GM18867 (cell line): ENCODE data around the gene MFN2.

ENCODE experiments used
- ATAC-seq: cut with Tn5 transposase; IDR thresholded peaks from one replicate; pipeline ENCODE4 v1.9.1; 2021; ENCODE audit warnings: mild to moderate bottlenecking, moderate library complexity; ENCODE audit not compliant: unreplicated experiment

MFN2 gene

DNA sequence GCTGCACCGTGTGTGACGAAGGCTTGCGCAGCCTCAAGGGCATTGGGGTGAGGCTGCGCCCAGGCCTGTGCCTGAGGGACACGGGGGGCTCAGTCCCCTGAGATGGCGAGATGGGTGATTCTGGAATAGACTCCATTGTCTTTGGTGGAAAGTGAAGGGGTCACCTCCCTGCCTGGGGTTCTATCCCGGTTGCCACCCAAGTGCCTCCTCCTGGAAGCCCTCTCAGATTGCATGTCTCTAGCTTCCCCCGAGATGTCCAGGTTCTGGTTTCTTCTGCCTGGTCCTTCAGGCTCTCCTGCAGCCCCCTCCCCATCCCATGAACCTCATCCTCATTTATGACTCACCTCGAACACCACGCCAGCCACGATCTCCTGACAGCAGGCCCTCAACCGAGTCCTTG lies 22.3 kb upstream of the MFN2 start:
- ATAC-seq: no peak

DNA sequence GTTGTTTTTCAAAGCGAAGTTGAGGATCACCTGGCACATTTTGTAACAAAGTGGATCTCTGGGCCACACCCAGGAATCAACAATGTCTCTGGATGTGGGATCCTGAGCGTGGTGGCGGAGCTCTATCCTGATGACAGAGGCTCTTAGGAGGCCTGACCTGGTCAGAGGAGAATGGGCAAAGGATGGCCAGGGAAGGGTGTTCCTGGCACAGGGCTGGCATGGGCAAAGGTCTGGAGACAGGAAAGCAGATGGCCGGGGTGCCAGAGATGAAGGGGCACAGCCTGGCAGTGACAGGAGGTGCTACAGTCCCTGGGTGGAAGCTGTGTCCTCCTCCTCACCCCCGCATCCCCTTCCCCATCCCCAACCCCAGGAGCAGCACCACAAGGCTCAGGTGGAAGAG lies 20.0 kb upstream of the MFN2 start:
- no peak for ATAC-seq

DNA sequence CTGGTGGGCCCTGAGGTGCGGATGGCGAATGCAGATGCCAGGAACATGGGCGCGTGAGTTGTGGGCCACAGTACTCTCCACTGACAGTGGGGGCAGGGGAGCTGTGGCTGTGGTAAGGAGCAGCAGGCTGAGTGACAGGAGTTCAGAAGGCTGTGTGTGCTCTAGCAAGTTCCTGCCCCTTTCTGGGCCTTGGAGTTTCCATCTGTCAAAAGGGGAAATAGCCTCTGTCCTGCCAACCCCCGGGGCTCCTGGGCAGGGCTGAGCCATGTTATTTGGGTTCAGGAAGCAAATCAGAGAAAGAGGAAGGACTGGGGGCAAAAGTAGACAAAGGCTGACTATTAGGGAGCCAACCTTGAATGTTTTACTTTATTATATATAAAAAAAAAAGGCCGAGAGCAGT lies 19.5 kb upstream of the MFN2 start:
- no peak for ATAC-seq

DNA sequence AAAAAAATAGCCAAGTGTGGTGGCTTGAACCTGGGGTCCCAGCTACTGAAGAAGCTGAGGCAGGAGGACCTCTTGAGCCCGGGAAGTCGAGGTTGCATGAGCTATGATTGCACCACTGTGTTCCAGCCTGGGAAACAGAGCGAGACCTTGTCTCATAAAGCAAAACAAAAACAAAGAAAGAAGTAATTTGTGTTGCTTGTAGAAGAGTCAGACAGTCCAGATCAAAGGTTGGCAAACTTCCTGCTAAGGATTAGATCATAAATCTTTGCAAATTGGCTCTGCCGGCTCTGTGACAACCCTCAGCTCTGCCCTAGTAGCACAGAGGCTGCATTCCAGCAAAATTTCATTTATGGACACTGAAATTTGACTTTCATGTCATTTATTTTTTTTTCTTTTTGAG lies 19.0 kb upstream of the MFN2 start:
- no peak for ATAC-seq

DNA sequence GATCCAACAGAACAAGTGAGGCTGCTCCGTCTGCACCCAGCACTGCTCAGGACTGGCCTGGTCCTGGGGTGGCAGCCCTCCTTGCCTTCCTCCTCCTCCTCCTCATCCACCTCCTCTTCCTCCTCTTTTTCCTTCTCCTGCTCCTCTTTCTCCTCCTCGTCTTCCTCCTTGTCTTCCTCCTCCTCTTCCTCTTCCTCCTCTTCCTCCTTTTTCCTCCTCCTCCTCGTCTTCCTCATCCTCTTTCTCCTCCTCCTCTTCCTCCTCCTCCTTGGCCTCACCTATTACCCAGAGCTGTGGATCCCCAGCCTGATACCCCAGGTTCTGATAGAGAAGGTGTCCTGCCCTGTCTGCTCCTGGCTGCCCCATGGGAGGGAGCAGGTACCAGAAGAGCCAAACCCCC lies 16.6 kb upstream of the MFN2 start:
- ATAC-seq: no peak

DNA sequence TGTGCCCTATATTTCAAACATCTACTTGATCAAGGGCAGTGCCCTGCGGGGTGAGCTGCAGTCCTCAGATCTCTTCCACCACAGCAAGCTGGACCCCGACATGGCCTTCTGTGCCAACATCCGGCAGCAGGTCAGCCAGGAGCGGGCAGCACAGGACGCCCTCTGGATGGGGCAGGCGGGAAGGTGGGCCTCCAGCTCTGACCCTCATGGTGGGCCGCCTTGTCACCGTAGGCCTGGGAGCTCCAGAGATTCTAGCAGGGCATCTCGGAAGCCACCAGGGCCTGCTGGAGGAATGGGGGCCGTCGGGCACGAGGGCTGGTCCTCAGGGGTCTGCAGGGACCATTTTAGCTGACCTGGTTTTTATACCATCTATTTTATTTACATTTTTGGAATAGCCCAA lies 15.6 kb upstream of the MFN2 start:
- ATAC-seq: no peak

DNA sequence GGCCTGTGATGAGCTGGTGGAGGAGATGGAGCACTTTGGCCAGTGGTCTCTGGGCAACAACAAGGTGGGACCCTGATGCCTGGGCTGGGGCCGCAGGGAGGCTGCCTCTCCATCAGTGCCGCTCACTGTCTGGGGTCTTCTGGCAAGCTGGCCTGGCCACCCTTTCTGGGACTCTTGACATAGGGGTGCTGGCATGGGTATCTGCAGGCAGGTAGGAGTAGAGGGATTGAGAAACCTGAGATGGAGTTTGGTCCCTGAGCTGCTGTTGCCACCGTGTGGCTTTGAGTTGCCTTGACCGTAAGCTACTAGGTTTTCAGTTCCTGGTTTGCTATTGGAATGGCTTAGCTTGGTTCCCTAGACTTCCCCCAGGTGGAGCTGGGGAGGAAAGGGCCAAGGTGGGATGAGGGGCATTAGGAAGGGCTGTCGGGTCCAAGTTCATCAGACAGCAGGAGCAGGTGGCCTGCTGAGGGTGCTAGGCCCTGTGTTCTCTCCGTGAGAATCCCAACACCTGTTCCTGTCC lies 13.2 kb upstream of the MFN2 start:
- ATAC-seq: no peak

DNA sequence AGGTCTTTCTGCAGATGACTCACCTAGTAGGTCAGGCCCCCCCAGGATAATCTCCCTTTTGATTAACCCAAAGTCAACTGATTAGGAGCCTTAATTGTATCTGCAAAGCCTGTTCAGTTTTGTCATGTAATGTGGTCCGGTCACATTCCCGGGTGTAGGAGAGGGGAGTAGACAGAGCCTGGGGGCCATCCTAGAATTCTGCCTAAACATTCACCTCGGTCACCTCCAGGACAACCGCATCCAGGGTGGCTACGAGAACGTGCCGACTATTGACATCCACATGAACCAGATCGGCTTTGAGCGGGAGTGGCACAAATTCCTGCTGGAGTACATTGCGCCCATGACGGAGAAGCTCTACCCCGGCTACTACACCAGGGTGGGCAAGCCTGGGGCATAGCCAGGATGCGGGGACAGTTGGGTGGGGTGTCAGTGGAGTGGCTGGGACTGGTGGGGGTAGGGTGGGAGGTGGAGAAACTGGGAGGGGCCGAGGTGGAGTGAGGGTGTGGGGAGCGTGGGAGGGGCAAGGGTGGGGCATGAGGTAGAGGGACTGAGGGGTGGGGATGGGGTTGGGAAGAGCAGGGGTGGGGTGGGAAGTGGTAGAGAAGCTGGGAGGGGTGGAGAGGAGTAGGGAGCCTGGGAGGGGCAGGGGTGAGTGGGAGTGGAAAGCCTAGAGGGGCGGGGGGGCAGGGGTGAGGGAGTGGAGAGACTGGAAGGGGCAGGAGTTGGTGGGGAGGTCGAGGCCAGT lies 9.6 kb upstream of the MFN2 start:
- no peak for ATAC-seq

DNA sequence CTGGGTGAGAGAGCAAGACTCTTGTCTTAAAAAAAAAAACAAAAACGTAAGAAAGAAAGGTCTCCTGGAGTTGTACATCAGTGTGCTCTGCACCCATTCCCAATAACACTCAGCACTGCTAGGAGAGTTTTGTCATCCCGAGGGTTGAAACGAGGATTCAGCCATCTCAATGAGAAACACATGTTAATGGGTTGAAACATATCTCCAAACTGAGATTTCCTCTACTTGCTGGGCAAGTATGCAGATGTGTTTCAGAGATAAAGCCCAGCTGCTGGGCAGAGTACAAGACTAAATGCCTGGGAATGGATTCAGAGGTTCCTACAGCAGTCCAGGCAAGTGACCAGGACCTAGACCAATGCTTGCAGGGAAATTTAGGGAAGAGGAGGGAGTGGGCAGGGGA lies 2.6 kb upstream of the MFN2 start:
- ATAC-seq: no peak

DNA sequence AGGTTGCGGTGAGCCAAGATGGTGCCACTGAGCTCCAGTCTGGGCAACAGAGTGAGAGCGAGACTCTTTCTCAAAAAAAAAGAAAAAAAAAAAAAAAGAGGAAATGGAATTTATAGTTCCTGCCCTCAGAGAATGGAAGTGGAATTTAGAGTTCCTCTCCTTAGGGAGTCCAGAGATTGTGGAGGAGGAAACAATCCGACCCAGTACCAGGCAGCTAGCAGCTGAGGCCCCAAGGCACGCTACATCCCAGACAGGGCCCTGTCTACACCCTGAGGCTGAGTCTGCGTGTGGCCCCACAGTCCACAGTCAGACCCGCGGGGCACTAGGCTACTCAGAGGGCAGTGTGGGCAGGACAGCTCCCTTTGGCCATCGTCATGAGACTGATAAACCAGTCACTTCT lies 1.9 kb upstream of the MFN2 start:
- no peak for ATAC-seq

DNA sequence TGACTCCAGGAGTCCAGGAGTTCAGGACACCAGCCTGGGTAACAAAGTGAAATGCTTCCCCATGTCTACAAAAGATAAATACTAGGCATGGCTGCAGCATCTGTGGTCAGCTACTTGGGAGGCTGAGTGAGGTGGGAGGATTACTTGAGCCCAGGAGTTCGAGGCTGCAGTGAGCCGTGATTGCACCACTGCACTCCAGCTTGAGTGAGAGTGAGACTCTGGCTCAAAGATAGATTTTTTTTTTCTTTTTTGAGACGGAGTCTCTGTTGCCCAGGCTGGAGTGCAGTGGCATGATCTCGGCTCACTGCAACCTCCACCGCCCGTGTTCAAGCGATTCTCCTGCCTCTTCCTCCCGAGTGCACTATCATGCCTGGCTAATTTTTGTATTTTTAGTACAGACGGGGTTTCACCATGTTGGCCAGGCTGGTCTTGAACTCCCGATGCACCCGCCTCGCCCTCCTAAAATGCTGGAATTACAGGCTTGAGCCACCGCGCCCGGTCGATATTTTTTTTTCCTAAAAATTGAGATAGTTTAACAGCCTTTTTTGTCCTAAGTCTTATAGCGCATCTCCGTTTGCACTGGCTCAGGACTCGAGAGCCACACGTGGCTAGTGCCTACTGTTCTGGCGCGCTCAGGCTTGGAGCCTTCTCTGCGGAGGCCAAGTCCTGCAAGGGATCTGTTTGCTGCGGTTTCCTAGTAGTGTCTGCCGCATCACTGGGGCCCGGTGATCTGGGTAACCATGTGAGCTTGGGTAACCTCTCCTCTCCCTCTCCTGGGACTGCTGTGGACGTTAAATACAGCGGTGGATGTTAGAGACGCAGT lies 1.0 kb upstream of the MFN2 start:
- no peak for ATAC-seq

DNA sequence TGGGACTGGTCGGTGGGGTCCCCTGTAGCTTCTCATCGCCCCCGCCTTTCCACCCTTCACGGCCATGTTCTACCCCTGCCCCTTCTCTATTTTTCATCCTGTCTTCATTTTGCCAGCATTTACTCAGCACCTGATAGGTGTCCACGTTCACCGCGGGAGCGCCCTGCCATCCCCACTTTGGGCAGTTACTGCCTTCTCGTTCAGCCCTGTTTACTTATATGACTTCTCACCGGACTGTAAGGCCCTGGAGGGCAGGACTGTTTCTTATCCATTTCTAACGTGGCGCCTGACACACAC lies 380 bp downstream of the MFN2 start:
- ATAC-seq: no peak

DNA sequence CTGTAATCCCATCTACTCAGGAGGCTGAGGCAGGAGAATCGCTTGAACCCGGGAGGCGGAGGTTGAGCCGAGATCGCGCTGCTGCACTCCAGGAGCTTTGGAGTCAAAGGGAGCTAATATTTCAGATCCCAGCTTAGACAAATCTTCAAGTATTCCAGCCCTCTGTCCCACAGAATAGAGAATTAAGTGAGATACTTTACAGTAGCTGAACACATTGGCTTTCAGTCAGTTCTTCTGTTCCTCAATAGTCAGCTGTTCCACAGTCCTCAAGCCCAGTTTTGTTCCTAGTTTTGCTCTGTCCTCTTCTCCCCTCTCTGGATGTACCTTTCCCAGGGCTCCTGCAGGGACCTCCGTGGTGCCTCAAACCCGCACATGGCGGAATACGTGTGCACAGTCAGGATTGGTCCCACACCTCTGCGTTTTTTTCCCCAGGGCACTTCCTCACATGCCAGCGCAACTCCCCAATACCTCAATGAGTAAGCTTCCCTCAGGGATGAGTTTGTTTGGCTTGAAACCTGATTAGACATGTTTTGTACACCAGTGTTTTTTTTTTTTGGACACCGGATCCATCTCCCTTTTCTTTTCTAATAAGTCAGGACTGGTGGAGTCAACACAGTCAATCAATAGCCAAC lies 1.2 kb downstream of the MFN2 start:
- ATAC-seq: no peak

DNA sequence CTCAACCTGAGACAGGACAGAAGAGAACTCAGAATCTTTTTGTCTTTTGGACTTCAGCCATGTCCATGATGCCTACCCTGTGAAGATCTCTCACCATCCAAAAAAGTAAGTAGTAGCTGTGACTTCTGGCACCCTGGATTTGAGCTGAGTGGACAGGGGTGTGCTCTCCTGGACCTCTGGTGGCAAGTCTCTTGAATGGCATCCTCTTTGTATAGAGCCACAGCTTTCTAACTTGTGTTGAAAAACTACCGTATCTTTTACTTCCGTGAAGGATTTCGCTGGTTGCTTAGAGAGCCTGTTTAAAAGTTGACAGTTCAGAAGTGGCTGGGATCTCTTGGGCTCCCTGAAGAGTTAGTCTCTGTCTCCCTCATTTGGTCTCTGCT lies 1.8 kb downstream of the MFN2 start:
- no peak for ATAC-seq

DNA sequence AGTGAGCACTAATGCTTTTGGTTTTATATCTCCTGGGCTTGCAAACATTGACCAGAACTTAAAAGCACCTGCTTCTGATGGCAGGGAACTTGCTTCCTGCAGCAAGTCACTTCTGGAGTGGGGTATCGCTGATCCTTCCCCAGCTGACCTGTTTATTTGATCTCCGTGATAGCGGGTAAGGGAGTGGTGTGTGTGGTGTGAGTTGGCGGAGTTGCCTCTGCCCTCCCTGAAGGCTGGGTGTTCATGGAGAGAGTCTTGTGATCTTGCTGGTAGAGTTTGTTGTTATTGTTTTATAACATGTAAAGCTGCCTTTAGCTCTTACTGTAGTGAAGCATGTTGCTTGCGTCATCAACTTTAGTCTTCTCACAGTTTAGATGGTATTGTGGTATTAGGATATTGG lies 3.9 kb downstream of the MFN2 start:
- ATAC-seq: no peak

DNA sequence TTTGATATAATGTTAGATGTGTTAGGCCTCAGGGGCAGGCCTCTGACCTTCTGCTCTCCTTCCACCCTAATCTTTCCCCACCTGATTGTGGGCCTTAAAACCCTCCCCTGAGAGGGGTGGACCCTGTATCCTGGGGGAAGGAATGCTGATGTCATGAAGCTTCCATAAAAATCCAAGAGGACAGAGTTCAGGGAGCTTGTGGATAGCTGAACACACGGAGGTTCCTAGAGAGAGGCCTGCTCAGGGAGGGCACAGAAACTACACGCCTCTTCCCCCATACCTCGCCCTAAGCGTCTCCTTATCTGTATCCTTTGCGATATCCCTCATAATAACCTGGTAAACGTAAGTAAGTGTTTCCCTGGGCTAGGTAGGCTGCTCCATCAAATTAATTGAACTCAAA lies 4.3 kb downstream of the MFN2 start:
- ATAC-seq: no peak

DNA sequence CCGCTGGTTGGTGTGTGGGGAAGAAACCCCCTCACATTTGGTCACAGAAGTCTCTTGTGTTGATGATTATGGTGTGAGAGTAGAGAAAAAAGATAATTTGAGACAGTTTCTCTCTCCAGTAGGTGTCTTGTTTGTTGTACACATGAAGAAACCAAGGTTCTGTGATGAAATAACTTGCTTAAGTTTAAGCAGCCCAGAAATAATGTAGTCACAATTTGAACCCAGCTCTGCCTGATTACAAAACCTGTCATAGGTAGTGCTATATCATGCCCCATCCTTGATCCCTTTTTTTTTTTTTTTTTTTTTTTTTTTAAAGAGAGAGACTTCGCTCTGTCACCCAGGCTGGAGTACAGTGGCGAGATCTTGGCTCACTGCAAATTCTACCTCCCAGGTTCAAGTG lies 4.9 kb downstream of the MFN2 start:
- no peak for ATAC-seq

DNA sequence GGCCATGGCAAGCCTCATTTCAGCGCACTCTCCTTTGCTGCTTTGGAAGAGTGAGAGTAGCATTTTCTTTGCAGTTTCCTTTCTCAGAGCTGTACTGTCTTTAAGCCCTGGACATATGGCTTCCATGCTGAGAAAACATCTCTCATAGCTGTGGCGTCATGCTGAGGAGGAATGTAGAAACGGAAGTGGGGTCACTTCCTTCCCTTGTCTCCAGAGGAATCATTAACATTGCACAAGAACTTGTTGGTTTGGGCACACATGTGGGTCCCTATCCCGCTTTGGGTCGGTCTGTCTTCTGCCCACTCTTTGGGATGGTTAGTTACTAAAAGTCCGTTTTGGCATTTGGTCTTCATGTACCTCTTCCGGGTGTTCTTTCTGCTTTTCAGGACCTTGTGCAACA lies 5.6 kb downstream of the MFN2 start:
- ATAC-seq: no peak

DNA sequence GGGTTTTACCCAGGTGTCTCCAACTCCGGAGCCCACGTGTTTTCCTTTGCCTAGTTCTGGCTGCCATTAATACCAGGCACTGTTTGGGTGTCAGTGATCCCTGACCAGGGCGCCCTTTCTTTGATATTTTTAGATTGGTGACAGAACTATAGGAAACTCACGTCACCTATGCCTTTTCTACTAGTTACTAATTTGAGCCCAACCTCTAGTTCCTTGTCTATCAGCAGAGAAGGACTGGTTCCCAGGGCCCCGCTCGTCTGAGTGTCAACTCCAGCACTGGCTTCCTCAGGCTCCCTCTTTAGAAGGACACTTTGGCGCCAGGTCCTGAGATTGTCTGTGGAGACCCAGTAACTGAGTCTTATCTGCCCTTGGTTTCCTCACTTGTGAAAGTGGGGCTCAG lies 9.4 kb downstream of the MFN2 start:
- ATAC-seq: no peak

DNA sequence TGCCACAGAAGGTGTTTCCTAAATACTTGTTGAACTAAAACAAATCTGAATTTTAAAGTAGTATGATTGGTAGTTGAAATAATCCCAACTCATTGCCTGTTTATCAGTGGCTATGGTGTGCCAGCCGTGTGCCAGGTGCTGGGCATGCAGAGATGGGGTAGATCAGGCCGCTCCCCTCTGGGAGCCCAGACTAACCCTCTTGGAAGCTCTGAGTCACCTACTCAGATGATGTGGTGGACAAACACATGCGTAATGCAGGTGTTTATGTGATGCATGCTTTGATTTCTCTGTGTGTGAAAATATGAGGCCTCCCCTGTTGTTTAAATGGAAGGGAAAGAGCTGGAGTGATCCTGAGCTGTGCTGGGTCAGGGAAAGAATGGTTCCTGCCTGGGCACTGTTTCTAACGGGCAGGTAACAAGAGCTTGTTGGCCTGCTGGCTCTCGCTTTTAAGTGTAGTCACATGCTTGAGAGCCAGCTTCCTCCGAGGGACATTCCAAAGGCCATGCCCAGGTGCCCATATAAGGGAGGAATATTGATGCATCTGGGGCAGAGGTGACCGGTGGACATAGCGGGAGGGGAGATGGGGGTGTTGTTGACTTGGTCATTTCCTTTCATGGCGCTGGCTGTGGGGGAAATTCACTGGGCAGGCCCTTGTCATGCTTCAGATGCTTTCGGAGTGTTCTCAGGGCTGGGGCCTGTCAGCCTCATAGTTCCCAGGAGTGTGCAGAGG lies 10.2 kb downstream of the MFN2 start:
- no peak for ATAC-seq

DNA sequence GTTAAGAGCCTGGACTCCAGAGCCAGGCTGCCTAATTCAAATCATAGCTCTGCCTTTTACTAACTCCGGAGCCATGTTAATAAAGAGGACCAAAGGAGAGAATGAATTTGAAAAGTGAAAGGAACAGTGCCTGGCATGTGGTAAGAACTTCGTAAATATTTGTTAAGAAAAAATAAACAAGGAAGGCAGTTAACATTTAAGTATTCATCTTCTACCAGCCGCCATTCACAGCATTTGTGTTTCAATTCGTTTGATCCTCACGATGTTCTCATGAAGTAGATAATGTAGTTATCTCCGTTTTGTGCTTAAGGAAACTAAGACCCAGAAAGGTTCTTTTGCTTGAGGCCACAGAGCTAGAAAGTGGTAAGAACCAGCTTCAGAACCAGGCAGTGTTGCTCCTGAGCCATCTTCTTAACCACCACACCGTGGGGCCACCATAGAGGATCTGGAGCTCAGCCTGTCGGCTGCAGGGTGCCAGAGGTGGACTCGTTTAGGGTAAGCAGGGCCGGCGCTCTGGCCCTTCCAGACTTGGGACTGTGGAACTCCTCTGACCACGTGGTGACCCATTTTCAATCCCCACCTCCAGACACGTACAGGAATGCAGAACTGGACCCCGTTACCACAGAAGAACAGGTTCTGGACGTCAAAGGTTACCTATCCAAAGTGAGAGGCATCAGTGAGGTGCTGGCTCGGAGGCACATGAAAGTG lies 11.9 kb downstream of the MFN2 start:
- ATAC-seq: no peak
